Measurements from ENCODE around the gene CAND2. TPM values are rescaled to one million over a fixed set of nuclear protein-coding genes. Genes with fewer than 3 reads are reported as not detected.

Gene CAND2
- total and polyA plus RNA-seq, 2 of the 8 experiments (the other 6 are each of a cell fraction or from before 2014, with no cell fraction given) = 8.7 TPM

GRCh38 chr3:12751571-12751970 lies 44.9 kb upstream of the CAND2 start:
- Histone ChIP-seq H3K9ac (replicated peaks in 1 of 4; ENCODE audit: extremely low read depth in 1 of 4, low read depth in 3 of 4, low read length in 3 of 4) (no peak overlapping the region), H3K14ac (ENCODE audit: insufficient read length) (no peak overlapping the region), H3K4ac (replicated peaks; ENCODE audit: insufficient read length, low read depth, low read length) (no peak overlapping the region), H2BK12ac (ENCODE audit: low read depth, low read length) (no peak overlapping the region), H3K4me2 (ENCODE audit: insufficient read depth in 1 of 2, low read depth in 2 of 2, low read length in 2 of 2) (no peak overlapping the region), H2BK15ac (ENCODE audit: low read length) (no peak overlapping the region), H2BK20ac (ENCODE audit: low read length) (no peak overlapping the region), H2AFZ (ENCODE audit: low read length) (0 out of 2 replicates have a peak overlapping the region, but pooled peaks have one; percentile 29), H2AK5ac (ENCODE audit: low read depth, low read length) (0 out of 2 replicates have a peak overlapping the region, but pooled peaks have one; percentile 61), H3K79me1 (ENCODE audit: low read depth, low read length) (no peaks in the 10 kb centered on the region), H3K23ac (ENCODE audit: insufficient read length) (no peak overlapping the region), H3K56ac (replicated peaks; ENCODE audit: insufficient read length, low read depth, low read length) (no peak overlapping the region), H3K27me3 (replicated peaks in 1 of 4; ENCODE audit: control insufficient read depth in 3 of 4, extremely low read depth in 1 of 4, insufficient read depth in 3 of 4, low read length in 3 of 4) (no peaks in the 10 kb centered on the region), H2BK120ac (replicated peaks; ENCODE audit: low read depth, low read length) (no peak overlapping the region), H4K8ac (ENCODE audit: extremely low read depth, insufficient read depth, low read length) (no peak overlapping the region), H3K4me1 (replicated peaks in 1 of 4; ENCODE audit: control insufficient read depth in 3 of 4, insufficient read depth in 4 of 4, low read length in 3 of 4) (0 out of 7 replicates have a peak, but pooled peaks cover 0 to 2% (median 0%) of the 10 kb centered on the region in 4 experiments), H3K9me3 (ENCODE audit: insufficient read depth in 2 of 2, low read depth in 1 of 2, low read length in 1 of 2) (no peaks in the 10 kb centered on the region), H3K23me2 (ENCODE audit: low read depth, low read length) (peaks cover under 1% of the 10 kb centered on the region; the same call in 1 of the 2 replicates), H4K20me1 (replicated peaks in 1 of 2; ENCODE audit: control insufficient read depth in 1 of 2, insufficient read depth in 2 of 2, low read length in 2 of 2) (no peaks in the 10 kb centered on the region), H3K4me3 (ENCODE audit: extremely low read depth in 1 of 4, insufficient read depth in 2 of 4, low read depth in 3 of 4, low read length in 4 of 4) (no peak overlapping the region), H2BK5ac (ENCODE audit: low read depth, low read length) (no peak overlapping the region), H3K27ac (ENCODE audit: low read depth, low read length) (no peak overlapping the region), H4K5ac (ENCODE audit: insufficient read length, low read depth, low read length) (no peak overlapping the region), H3K18ac (ENCODE audit: extremely low read depth, low read length) (no peak overlapping the region), H3K79me2 (ENCODE audit: control insufficient read depth in 1 of 2, insufficient read depth in 2 of 2, low read length in 2 of 2) (no peaks in the 10 kb centered on the region), H4K91ac (replicated peaks; ENCODE audit: insufficient read length, low read length) (no peak overlapping the region), H3K36me3 (ENCODE audit: control insufficient read depth in 2 of 4, insufficient read depth in 4 of 4, low read length in 3 of 4) (no peaks in the 10 kb centered on the region)
- WGBS, 2 experiments (ENCODE audit: extremely low coverage in 1 of 2, insufficient coverage in 1 of 2, insufficient read length in 1 of 2, insufficient replicate concordance in 2 of 2, low coverage in 1 of 2, low lambda C conversion rate in 2 of 2, missing lambda C conversion rate in 1 of 2) = 90% methylated on average over 5 of the region's 5 CpGs; no CpG with 5 or more reads in 1 of the 2 experiments
- ChIA-PET POLR2A (ENCODE audit: partially characterized antibody) (interaction anchor here (0.6 to 0.8 kb wide), 2 partner anchors 13 to 79 kb away, joined by 3 read pairs; no protein-coding TSS in a partner anchor), CTCF (ENCODE audit: partially characterized antibody) (interaction anchor here (1.4 to 1.7 kb wide), 3 partner anchors 8 to 45 kb away, joined by 5 to 8 read pairs (median 6); no protein-coding TSS in a partner anchor)
- FAIRE-seq (no peak), DNase-seq (ENCODE audit: low read depth in 1 of 2, low spot score in 2 of 2) (no peak)
- no peak for TF ChIP-seq E2F6 (IDR thresholded peaks at IDR 0.05)
- TF ChIP-seq TCF12 (IDR thresholded peaks at IDR 0.05; ENCODE audit: low read depth, low read length) = no peak
- no peak for TF ChIP-seq KDM4A (IDR thresholded peaks at IDR 0.05; ENCODE audit: low read depth, low read length, severe bottlenecking)
- TF ChIP-seq EZH2 (IDR thresholded peaks at IDR 0.05; ENCODE audit: low read depth, low read length, severe bottlenecking) = no peak

Measured in H1 (cell line).